DLD1 (cell line): Measurements from ENCODE around the gene ACP7.
"Not testable (repeated sequence)": the region's sequence is repeated elsewhere in the genome, so short reads cannot be mapped to it uniquely, and the experiment has no call there.

ENCODE experiments used
- in situ Hi-C: cut with HindIII; loops from 2 replicates; pipeline ENCODE4 v1.10.0; 2017; ENCODE audit warnings: low sequenced_read_pairs

ACP7 gene

DNA sequence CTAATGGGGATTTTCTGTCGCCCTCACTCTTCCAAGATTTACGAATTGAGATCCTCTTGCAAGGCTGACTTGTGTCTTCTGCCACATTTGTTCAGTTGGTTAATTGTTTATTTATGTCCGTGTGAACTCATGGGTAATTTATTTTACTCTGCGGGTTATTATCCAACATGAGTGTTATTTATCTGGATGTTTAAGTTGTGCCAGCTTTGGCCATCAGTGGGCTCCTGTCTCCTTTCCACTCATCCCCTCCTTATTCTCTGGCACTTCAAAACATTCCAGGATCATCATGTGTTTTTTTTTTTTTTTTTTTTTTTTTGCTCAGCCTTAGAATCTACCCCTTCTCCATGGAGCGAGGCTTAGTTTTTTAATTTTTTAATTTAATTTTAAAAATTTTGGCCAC lies 19.0 kb downstream of the ACP7 start:
- in situ Hi-C loops: no loop called here

DNA sequence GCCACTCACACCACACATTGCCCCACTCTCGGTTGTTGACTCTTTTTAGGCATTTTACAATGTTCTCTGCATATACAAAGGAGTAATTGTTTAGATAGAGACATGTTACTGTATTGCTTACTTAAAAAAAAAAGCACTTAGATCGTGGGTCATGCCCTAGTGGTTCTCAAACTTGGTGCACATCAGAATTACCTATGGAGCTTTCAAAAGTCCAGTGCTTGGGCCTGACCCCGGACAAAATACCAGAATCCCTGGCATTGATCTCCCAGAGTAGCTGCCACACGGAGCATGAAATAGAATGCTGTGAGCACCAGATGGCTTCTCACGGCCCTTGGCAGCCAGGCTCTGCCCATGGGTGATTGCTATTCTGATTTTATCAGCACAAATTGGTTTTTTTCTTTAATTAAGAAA lies 20.0 kb downstream of the ACP7 start:
- in situ Hi-C loops: no loop called here

DNA sequence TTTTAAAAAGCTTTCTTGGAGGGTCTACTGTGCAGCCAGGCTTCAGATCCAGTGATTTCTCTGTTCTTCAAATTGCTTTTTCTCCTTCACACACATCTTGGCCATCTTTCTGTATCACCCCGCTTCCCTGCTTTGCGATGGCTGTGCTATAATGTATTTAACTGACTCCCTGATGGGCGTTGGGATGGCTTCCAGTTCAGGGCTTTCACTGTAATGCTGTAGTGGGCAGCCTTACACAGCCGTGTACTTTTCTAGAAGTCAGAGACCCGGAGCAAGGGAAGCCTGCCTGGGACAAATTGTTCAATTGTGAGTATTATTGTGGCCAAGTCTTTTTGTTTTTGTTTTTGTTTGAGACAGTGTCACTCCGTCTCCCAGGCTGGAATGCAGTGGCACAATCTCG lies 22.0 kb downstream of the ACP7 start:
- in situ Hi-C loops: no loop called here

DNA sequence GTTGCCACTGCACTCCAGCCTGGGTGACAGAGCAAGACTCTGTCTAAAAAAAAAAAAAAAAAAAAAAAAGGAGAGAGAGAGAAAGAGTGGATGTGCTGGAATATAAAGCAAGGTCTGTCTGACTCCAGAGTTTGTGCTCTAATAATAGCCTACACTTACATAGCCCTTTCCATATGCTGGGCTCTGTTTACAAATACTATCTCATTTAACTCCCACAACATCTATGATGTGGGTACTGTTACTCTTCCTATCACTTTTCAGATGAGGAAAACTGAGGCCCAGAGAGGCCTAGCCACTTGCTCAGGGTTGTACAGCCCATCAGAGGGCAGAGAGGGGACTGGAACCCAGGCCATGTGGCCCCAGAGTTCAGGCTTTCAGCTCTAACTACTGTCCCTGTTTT lies 25.5 kb downstream of the ACP7 start:
- in situ Hi-C loops: no loop called here

- in situ Hi-C loops: no loop called here
These were observed 26.2 kb downstream of the ACP7 start for GRCh38 chr19:39110263-39110967.

GRCh38 chr19:39111593-39112199 lies 27.5 kb downstream of the ACP7 start:
- in situ Hi-C loops: no loop called here

GRCh38 chr19:39112338-39112890 lies 28.2 kb downstream of the ACP7 start:
- in situ Hi-C loops: no loop called here

DNA sequence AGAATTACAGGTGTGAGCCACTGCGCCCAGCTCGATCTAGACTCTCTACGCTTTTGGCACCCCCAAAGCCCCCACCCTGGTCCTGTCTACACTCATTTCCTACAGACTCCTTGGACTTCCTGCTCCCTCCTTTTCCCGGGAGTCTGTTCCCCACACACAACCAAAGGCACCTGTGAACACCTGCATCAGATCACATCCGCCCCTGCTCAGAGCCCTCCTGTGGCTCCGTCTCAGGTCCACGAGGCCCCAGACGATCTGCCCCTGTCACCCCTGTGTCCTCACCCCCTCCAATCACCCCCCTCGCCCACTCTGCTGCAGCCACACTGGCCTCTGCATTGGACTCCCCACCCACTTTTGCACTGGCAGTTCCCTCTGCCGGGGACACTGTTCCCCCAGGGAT lies 29.0 kb downstream of the ACP7 start:
- in situ Hi-C loops: no loop called here

DNA sequence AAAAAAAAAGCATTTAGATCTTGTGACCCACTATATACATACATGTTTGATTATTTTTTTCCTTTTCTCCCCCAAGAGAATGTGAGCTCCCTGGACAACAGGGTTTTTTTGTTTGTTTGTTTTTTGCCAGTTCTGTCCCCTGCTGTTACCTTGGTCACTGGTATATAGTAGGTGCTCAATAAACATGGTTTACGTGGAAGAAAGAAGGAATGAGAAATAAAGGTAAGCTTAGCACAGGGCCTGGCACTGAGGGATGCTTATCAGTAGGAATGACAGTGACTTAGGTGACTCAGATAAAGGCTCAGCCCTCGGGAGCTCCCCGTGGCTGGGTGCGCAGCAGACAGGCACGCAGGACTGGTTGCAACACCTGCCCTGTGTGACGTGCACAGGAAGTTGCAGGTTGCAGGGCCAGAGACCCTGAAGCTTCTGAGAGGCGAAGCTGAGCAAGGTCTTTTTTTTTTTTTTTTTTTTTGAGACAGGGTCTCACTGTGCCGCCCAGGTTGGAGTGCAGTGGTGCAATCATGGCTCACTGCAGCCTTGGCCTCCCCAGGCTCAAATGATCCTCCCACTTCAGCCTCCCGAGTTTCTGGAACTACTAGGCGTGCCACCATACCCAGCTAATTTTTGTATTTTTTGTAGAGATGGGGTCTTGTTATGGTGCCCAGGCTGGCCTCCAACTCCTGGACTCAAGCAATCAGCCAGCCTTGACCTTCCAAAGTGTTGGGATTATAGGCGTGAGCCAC lies 31.1 kb downstream of the ACP7 start:
- in situ Hi-C loops: no loop called here

GRCh38 chr19:39117023-39117422 lies 32.9 kb downstream of the ACP7 start:
- in situ Hi-C loops: not testable (repeated sequence)

DNA sequence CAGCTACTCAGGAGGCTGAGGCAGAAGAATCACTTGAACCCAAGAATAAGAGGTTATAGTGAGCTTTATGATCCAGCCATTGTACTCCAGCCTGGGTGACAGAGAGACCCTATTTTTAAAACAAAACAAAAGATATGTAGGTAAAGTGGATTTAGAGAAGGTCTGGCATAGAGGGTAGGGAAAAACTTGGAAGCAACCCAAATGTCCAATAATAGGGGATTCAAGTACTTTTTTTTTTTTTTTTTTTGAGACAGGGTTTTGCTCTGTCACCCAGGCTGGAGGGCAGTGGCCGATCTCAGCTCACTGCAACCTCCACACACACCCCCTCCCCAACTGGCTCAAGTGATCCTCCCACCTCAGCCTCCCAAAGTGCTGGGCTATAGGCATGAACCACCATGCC lies 35.7 kb downstream of the ACP7 start:
- in situ Hi-C loops: no loop called here

- in situ Hi-C loops: no loop called here
These were observed 39.0 kb downstream of the ACP7 start for GRCh38 chr19:39122934-39123731.

- in situ Hi-C loops: no loop called here
These were observed 40.1 kb downstream of the ACP7 start for GRCh38 chr19:39124136-39124764.

DNA sequence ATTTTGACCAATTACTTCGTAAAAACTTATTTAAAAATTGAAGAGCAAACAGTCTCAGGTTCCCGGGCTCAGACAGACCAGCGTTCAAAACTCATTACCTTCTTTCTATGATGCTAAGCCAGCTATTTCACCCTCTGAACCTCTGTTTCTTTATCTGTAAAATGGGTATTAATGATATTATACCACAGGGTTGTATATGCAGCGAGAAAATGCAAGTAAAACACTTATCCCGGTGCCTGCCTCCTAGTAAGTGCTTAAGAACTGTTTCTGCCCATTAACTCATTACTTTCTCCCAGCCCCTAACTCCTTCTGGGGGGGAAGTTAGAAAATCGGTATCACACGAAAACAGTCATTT lies 41.0 kb downstream of the ACP7 start:
- in situ Hi-C loops: no loop called here

DNA sequence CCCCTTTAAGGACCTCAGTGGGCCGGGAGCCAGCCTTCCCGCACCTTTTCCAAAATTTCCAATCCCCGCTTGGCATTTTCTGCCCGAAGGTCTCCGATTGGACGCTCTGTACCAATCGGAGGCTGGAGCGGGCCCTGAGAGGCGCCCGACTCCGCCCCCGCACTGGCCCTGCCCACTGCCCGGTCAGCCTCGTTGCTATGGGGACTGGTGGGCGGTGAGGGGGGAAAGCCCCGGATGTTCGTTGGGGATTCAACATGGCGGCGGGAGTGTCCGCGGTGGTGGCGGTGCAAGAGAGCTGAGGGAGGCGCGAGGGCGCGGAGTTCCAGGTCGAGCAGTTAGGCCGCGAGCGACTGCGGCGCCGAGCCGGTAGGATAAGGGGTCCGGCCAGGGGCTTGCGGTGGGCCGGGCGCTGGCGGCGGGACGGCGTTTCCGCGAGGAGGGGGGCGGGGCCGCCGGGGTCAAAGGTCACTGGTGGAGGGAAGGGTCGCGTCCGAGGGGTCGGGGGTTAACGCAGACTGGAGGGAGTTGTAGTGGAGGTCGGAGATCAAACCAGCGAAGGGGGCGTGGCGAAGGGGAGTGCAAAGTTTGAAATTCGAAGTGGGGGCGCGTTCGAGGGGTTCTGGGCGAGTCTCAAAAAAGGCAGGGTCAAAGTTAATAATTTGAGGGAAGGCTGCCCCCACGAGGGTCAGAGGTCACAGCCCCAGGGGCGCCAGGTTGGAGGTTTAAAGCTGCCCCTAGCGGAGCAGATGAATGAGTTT lies 41.6 kb downstream of the ACP7 start, which contains the start of gene PAK4:
TSS of gene PAK4 (plus strand) at position 233 of the 758 bp plus-strand sequence. CDS start 43,768 bp downstream, outside the sequence.
- in situ Hi-C loops: no loop called here

GRCh38 chr19:39126312-39127187 lies 42.4 kb downstream of the ACP7 start:
- in situ Hi-C loops: no loop called here

DNA sequence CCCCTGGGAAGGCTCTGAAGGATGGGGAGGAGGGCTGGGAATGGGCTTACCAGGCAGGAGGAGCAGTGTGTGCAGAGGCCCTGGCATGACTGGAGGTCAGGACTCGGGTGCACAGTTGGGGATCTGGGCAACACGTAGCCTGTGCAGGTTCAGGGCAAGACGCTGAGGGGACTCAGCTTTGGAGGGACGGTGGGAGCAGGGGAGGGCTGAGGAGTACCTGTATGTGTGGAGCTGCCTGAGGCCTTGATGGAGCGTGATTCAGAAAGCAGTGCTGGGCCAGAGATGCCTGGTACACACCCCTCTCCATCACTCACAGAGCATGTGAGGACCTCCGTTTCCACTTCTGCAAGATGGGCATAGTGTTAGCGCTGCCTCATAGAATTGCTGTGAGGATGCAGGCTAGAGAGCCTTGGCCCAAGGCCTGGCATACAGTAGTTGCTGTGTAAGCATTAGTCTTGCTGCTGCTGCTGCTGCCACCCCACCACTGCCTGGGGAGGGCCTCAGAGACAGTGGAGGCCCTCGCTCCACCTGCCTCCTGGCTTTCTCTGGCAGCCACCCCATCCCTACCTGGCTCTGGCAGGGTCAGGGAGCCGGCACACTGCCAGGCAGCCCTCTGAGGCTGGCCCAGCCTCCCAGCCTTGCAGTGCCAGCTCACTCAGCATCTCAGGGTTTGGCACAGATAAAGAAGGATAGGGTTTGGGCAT lies 43.8 kb downstream of the ACP7 start:
- in situ Hi-C loops: no loop called here

DNA sequence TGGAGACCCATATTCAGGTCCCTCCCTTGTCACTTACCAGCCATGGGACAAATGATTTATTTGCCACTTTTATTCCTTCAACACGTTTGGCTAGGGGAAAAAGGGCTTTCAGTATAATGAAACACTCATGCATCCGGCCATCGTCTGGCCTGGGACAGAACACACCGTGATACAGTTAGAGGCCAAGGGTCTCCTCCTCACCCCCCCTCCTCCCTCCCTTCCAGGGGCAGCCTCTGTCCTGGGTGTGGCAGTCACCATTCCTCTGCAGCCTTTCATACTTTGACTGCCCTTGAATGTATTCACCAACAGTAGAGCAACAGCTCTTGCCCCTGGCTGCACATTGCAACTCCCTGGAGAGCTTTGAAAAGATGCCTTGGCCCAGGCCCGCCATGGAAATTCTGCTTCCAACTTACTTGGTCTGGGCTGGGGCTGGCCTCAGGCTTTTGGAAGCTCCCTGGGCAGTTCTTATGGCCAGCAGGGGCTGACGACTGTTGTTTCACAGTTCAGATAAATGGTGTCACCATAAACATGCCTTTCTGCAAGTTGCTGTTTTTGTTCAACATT lies 44.4 kb downstream of the ACP7 start:
- in situ Hi-C loops: no loop called here
